Parathyroid adenoma (tissue), 2 donors: Measurements from ENCODE around the gene MEIOB.

Experiments
- H2AFZ ChIP-seq: fragments of 300-600 bp; sonication (generic); one replicate; pipeline ENCODE4 v1.7.0; 2017; ENCODE audit warnings: antibody characterized with exemption, mild to moderate bottlenecking
- H3K27ac ChIP-seq: fragments of 300-600 bp; sonication (generic); one replicate; pipeline ENCODE4 v1.7.0; 2017
- H3K27me3 ChIP-seq: fragments of 300-600 bp; sonication (generic); one replicate; pipeline ENCODE4 v1.7.0; 2017; ENCODE audit warnings: low read length; ENCODE audit not compliant: control insufficient read depth, insufficient read depth
- H3K36me3 ChIP-seq: fragments of 300-600 bp; sonication (generic); one replicate; pipeline ENCODE4 v1.7.0; 2017; ENCODE audit warnings: low read length; ENCODE audit not compliant: control insufficient read depth, insufficient read depth
- H3K4me1 ChIP-seq: fragments of 300-600 bp; sonication (generic); one replicate; pipeline ENCODE4 v1.7.0; 2017; ENCODE audit warnings: control low read depth
- H3K4me2 ChIP-seq: fragments of 300-600 bp; sonication (generic); one replicate; pipeline ENCODE4 v1.7.0; 2017; ENCODE audit warnings: low read length
- H3K4me3 ChIP-seq: fragments of 300-600 bp; sonication (generic); one replicate; pipeline ENCODE4 v1.7.0; 2017; ENCODE audit warnings: low read depth, low read length
- H3K79me2 ChIP-seq: fragments of 300-600 bp; sonication (generic); one replicate; pipeline ENCODE4 v1.7.0; 2017; ENCODE audit warnings: control low read depth
- H3K9ac ChIP-seq: fragments of 300-600 bp; sonication (generic); one replicate; pipeline ENCODE4 v1.7.0; 2017; ENCODE audit warnings: mild to moderate bottlenecking
- H3K9me3 ChIP-seq: fragments of 300-600 bp; sonication (generic); one replicate; pipeline ENCODE4 v1.7.0; 2017; ENCODE audit warnings: low read length; ENCODE audit not compliant: control insufficient read depth
- TF ChIP-seq, protein P1 (sequence below): fragments of 300-600 bp; sonication (generic); IDR thresholded peaks from one replicate; pipeline ENCODE4 v1.7.0; 2017; ENCODE audit warnings: antibody characterized with exemption, mild to moderate bottlenecking
- donor health status: primary hyperparathyroidism.

MEIOB gene

DNA sequence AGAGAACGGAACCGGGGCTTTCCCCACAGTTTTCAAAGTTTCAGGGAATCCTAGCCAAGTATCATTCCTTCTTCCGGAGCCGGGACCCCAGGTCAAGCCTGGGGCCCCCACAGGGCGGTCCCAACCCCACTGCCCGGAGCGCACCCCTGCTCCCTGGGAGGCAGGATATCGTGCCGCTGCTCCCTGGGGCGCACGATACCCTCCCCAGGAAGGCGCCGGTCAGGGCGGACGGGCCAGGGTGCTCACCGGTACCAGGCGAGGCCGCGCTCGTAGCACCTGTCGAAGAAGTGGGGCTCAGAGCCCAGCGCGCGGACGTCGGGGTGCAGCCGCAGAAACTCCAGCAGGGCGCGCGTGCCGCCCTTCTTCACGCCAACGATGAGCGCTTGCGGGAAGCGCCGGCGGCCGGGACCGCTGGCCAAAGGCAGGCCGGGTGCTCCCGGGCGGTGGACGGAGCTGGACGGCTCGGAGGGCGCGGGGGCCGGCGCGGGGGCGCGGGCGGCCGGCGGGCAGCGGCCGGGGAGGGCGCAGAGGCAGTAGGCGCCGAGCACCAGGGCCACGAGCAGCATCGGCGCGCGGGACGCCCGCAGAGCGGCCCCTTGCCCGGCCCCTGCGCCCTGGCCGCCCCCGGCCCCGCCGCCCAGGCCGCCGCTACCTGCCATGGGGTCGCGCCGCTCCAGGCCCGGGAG, 45.8 kb upstream of the MEIOB start:
- Histone ChIP-seq H3K79me2 (no peaks in the 10 kb centered on the region), H3K4me3 (no peak overlapping the region), H3K9me3 (no peaks in the 10 kb centered on the region), H3K9ac (no peak overlapping the region), H2AFZ (no peak overlapping the region), H3K27me3 (peaks cover 12% of the 10 kb centered on the region), H3K36me3 (no peaks in the 10 kb centered on the region), H3K27ac (no peak overlapping the region), H3K4me2 (no peak overlapping the region), H3K4me1 (no peaks in the 10 kb centered on the region)
- TF ChIP-seq, protein P1, sequence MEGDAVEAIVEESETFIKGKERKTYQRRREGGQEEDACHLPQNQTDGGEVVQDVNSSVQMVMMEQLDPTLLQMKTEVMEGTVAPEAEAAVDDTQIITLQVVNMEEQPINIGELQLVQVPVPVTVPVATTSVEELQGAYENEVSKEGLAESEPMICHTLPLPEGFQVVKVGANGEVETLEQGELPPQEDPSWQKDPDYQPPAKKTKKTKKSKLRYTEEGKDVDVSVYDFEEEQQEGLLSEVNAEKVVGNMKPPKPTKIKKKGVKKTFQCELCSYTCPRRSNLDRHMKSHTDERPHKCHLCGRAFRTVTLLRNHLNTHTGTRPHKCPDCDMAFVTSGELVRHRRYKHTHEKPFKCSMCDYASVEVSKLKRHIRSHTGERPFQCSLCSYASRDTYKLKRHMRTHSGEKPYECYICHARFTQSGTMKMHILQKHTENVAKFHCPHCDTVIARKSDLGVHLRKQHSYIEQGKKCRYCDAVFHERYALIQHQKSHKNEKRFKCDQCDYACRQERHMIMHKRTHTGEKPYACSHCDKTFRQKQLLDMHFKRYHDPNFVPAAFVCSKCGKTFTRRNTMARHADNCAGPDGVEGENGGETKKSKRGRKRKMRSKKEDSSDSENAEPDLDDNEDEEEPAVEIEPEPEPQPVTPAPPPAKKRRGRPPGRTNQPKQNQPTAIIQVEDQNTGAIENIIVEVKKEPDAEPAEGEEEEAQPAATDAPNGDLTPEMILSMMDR: no peak

DNA sequence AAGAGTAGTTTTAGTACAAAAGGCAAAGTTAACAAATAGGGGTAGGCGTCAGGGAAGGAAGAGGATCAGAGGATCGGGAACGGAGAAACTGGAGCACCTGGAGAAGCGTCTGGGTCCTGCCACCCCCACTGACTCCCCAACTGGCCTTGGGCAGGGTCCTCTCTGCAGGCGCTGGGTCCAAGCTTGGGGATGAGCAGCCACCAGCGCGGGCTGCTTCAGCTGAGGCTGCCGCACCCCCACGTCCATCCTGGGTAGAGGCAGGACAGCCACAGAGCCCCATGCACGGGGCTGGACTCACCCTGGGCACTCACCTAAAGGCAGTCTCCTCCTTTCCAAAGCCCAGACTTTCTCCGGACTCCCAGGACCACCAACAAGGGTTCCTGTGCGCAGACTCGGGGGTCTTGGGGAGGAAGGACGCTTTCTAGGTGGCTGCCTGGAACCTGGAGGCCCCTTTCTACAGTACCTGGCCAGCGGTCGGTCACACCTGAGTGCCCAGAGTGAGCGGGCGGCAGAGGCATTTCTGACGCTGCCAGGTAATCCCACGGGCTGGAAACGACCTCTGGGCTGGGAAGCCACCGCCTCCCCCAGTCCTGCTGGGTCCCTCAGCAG, 45.2 kb upstream of the MEIOB start:
- Histone ChIP-seq H3K79me2 (no peaks in the 10 kb centered on the region), H3K4me2 (no peak overlapping the region), H3K27me3 (peaks cover 12% of the 10 kb centered on the region), H3K9me3 (no peaks in the 10 kb centered on the region), H3K4me3 (no peak overlapping the region), H3K4me1 (no peaks in the 10 kb centered on the region), H2AFZ (no peak overlapping the region), H3K36me3 (no peaks in the 10 kb centered on the region), H3K9ac (no peak overlapping the region), H3K27ac (no peak overlapping the region)
- TF ChIP-seq, protein P1: no peak

DNA sequence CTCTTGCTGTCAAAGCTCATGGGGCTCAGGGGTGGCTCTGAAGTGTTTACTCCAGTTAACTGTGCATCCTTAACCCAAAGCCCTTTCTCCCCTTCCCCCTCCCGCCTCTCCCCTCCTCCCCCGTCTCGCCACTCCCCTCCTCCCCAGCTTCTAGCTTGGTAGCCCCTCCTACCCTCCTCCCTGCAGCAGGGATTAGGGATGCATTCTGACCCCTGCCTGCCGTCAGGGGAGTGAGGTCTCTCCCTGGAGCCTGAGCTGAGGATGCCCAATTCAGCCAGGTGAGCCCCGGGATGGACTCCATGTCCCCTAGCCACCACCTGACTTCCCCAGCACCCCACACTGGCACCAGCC, 44.7 kb upstream of the MEIOB start:
- Histone ChIP-seq H3K4me2 (no peak overlapping the region), H3K4me1 (no peaks in the 10 kb centered on the region), H2AFZ (no peak overlapping the region), H3K27ac (no peak overlapping the region), H3K9ac (no peak overlapping the region), H3K79me2 (no peaks in the 10 kb centered on the region), H3K9me3 (no peaks in the 10 kb centered on the region), H3K36me3 (no peaks in the 10 kb centered on the region), H3K27me3 (peaks cover 12% of the 10 kb centered on the region), H3K4me3 (no peak overlapping the region)
- TF ChIP-seq, protein P1: no peak

DNA sequence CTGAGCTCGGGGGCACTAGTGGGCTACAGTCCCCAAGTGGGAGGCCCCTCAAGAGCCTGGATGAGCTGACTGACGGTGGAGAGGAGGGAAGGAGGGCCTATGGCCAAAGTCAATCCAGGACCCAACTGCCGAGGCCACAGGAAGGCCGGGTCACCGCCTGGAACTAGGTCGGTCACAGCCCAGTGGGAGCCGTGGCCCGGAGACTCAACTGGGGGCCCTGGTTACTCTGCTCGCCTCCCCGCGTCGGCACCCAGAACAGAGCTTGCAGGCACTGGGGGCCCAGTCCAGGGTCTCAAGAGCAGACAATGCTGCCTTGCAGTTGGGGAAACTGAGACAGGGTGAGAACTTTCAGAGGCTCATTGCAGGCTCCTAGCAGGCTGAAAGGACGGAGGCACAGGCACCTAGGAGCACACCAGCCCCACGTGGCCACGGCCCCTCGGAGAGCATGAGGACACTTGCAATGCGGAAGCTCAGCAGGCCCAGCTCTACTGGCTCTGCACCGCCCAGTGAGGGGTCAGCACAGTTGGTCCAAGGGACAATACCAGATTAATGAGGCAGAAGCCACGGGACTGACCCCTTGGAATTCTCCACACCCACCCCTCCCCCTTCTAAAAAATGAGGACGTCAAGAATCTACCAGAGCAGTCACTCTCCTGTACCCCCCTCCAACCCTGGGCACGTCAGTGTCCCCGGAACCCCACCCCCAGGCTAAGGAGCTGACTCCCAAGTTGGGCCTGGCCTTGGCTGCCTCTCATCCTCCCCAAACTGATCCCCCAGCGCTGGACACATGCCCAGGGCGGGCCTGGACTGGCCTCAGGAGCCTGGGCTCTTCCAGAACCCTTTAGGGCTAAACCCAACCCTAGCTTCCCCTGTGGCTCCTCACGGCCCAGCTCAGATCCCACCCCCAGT, 44.0 kb upstream of the MEIOB start:
- TF ChIP-seq, protein P1: no peak
- peaks cover 12% of the 10 kb centered on the region for H3K27me3 ChIP-seq
- H3K4me3 ChIP-seq: no peak overlapping the region
- no peak overlapping the region for H2AFZ ChIP-seq
- no peak overlapping the region for H3K9ac ChIP-seq
- H3K79me2 ChIP-seq: no peaks in the 10 kb centered on the region
- no peaks in the 10 kb centered on the region for H3K4me1 ChIP-seq
- no peak overlapping the region for H3K4me2 ChIP-seq
- no peaks in the 10 kb centered on the region for H3K36me3 ChIP-seq
- H3K27ac ChIP-seq: no peak overlapping the region
- no peaks in the 10 kb centered on the region for H3K9me3 ChIP-seq
